ENCODE measurements around the gene CADPS2.
"Not testable (repeated sequence)": the region's sequence is repeated elsewhere in the genome, so short reads cannot be mapped to it uniquely, and the experiment has no call there.

The CADPS2 gene

DNA sequence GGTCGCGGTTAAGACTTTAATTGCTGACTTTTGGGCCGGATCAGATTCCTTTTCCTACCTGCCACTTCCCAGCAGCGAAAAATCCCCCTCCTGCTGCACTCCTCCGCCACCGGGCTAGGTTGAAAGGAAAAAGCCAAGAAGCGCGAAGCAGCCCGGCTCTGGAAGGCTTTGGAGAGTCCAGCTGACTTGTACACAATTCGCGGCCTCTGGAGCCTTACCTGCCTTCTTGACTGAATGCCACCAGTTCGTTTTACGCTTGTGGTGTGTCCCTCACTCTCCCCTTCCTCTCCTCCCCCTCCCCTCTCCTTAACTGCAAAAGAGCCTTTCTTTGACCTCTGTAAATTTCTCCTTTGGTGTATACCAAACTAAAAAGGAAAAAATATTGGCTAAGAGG, 579.0 kb downstream of the CADPS2 start:
- no peak for DNase-seq (ENCODE audit: low read depth)

DNA sequence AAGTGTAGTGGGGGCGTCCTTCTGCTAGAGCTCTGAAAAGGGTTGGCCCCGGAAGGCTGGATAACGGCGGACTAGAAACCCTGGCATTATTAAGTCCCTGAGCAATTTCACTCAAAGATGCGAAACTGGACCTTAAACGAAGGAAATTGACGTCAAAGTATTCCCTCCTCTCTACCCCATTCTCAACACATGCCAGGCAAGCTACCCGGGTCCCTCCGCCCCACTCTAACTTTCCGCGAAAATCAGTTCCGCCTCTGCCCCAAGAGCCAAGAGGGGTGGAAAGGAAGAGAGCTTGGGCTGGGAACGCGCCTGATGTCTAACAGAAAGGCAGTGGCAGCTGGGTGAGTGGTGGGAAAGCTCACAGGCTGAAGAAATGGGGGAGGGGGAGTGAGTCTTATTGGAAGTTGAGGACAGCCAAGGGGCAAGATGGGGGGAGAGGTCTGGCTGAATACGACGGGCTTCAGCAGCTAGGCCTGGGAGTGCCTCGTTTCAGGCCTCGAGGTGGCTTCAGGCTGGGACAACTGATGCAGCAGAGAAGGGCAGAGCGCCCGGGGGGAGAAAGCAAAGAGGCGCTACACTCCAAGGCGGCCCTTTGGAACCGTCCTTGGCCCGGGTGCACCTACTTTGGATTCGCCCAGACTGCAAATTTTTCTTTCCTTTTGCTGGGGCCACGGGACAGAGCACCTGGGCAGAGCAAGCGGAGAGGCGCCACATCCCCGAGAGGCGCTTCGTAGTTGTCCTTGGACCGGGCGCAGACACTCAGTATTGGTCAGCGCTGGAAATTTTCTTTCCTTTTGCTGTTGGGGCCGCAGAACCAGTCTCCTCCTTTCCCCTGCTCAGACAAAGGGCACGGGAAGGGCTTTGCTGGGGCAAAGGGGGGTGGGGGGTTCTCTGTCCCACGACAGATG, 579.7 kb downstream of the CADPS2 start:
- no peak for DNase-seq (ENCODE audit: low read depth)

DNA sequence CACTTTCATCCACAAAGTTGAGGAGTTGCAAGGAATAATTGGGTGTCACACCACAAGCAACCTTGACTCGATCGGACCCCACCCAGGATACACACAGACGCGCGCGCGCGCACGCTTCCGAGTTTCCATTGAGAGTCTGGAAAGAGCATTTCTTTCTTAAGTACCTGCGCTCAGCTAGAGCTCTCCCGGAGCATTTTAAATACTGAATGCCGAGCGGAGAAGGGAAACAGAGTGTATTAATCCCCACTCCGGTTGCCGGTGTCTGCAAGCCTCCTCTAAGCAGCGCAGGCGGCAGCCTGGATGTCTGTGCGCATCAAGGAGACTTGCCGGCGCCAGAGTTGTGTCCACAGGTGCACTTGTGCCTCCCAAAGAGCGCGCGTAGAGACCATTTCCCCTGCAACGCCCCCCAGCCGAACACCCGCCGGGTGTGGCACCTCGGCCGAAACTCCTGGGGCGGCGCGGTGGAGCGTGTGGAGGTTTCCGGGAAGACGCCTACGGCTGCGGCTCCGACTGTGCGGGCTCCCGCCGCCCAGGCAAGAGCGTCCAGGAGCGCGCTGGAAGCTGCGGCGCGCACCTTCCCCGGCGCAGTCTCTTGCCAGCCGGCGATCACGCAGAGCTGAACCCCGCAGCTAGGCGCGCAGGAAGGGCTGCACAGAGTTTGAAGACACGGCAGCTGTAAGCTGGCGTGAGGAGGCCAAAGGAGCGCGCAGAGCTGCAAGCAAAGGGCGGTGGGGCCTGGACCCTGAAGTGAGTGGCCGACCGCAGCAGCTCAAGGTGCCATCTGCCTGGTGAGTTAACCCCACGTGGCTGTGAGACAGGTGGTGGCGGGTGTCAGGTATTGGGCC, 580.6 kb downstream of the CADPS2 start:
- DNase-seq (ENCODE audit: low read depth), result no peak

DNA sequence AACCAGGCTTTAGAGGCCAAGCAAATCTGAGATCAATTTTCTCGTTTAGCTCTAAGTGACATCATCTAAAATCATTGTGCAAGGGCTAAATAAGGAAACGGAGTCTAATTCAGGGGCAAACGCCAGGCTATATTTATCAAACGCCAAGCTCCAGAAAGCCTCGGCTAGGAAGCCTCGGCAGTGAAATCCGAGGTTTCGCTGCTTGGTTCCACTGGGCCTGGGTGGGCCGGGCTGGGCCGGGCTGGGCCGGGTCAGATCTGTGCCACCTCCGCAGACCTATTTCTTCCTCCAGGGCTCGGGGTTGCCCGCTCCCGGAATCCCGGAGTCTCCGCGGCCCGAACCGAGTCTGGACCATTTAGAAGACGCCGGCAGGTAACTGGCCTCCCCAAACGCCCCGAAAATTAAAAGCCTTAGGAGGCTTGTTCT, 581.3 kb downstream of the CADPS2 start:
- no peak for DNase-seq (ENCODE audit: low read depth)

DNA sequence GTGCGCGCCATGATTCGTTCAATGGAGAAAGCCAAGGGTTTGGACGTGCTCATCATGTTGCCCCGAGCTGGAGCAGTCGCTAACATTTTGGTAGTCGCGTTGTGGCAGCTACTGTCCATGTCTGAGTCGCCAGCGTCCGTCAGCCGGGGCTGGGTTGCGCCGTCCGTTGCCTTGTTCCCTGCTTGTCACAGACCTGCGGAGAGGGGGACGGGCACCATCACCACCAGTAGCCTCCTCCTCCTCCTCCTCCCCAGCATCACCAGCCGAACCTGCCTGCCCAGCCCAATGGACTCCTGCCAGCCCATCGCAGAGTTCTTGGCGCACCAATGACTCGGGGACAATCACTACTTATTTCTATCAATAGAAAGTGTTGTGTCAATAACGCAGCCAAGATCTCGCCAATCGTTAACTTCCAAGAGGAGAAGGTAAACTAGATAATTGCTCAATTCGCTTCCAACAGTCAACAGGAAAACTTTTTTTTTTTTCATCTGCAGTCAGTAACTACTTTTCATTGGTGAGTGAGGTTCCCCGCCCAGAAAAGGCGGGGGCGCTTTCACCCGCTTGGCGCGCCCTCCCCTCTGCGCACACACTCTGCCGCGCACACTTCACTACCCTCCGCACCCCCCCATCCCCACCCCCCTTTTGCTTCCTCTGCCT, 581.8 kb downstream of the CADPS2 start, which contains the start of gene FEZF1:
Gene FEZF1, minus strand, starts transcription at position 432 of the 657 bp plus-strand sequence. Its CDS starts 313 bp downstream, at position 119.
- no peak for DNase-seq (ENCODE audit: low read depth)

DNA sequence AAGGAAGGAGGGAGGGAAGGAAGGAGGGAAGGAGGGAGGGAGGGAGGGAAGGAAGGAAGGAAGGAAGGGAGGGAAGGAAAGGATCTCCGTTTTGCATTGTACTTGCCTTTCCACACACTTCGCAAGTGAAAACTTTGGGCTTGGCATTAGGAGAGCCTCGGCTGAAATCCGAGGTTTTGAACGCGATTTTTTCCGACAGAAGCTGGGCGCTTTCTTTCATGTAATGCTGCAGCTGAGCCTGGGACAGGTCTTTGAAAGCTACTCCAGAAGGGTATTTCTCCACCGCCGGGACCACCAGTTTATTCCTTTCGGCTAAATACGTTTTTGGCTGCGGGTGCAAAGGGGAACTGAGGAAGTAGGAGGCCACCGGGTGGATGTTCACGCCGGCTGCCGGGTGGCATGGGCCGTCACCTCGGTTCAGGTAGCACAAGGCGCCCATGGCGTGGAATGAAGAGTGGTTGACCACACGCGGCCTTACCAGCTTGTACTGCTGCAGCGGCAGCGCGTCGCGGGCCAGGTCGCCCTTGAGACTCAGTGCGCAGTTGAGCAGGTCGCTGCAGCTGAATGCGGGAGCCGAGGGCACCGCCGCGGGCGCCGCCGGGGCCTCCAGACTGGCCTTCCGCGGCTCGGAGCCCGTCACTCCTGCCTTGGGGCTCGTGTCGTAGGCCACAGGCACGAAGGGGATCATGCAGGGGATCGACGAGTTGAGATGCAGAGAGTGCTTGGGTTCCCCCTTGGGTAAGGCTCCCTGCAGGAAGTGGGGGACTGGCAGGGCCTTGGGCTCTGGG, 582.5 kb downstream of the CADPS2 start:
- no peak for DNase-seq (ENCODE audit: low read depth)

DNA sequence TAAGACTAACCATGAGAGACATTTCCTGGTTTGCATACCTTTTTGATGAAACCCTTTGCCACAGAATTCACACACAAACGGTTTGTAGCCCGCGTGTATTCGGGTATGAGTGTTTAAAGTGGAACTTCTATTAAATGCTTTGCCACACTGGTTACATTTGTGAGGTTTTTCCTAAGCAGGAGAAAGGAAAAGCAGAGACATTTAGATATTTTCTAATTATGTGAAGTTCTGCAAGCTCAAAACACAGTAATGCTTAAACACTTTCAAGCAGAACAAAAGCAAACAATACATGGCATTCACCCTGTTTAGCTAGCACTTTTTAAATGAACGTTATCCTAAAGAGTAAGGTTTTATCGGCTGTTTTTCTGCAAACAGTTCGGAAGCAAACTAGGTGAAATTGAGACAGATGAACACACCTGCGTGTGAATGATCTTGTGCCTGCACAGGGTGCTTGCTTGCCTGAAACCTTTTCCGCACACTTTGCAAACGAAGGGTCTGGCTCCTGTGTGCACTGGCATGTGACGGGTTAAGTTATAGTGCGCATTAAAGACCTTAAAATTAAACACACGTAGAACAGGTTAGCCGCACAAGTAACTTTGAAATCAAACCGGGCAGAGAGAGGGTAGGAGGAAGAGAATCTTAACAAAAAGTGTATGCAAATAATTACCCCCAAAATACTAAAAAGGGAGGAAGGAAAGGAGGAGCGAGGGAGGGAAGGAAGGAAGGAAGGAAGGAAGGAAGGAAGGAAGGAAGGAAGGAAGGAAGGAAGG, 583.3 kb downstream of the CADPS2 start:
- DNase-seq (ENCODE audit: low read depth), result no peak

DNA sequence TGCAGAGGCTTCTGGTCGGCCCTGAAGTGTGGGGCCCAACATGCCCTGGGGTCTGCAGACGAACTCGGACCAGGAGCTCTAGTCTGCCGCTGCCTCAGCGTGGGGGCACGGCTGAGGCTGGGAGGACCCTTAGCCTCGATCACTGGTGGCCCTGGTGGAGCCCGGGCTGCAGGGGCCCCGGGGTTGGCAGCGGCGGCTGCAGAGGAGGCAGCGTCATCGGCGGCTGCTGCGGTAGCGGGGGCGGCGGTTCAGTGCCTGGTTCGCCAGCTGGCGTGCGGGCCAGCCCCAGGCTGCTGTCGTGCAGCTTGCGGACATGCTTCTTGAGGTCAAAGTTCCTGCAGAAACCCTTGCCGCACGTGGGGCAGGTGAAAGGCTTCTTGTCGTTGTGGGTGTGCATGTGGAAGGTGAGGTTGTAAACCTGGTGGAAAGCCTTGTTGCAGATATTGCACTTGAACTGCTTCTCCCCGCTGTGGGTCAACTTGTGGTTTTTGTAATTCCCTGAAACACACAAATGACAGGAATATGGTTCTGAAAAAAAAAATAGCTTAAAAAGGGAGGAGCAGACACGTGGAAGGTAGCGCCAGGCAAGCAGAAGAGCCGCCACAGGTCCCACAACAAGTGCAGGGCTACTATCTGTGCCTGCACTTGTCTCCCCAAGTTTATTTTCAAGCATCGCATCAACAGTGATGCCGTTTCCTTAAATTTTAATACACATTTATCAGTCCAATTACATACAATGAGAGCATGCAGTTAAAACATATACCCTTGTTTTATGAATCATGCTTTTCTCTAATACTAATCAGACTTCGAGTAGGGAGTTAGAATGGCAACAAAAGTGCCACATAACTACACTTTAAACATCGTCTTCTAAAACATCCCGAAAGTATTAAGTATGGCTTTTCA, 584.2 kb downstream of the CADPS2 start:
- no peak for DNase-seq (ENCODE audit: low read depth)

DNA sequence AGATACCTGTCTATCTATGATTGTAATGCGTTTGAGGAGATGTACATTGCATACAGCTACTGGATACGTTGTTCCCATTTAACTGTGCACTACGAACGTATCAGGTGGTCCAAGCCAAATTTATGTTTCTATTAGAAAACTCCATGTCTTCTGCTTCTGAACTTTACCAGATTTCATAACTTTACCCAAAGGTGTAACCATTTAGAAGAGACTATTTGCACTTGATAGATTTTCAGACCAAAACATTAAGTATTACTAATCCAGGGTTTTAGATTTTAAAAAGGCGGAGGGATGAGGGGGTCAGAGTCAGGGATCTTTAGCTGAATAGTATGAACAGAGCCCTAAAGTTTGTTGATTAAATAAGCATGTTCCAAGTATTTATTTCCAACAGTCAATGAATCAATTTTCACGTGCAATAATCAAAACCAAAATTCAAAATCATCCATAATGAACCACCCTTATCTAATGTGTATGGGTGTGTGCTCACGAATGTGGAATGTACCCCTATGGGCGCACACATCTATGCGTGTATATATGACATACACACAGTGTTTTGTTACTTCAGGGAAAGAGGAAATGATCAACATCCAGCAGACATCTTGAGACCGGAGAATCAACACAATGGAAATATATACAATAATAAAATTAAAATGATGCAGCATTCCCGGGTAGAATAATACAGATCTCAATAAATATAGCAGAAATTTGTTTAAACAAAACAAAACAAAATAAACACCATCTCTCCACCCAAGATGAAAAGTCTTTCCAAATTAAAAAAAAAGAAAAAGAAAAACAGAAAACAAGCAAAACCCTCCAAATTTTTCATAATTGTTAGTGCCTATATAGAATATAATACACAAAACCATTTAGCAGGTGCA, 585.1 kb downstream of the CADPS2 start:
- DNase-seq (ENCODE audit: low read depth), result no peak

DNA sequence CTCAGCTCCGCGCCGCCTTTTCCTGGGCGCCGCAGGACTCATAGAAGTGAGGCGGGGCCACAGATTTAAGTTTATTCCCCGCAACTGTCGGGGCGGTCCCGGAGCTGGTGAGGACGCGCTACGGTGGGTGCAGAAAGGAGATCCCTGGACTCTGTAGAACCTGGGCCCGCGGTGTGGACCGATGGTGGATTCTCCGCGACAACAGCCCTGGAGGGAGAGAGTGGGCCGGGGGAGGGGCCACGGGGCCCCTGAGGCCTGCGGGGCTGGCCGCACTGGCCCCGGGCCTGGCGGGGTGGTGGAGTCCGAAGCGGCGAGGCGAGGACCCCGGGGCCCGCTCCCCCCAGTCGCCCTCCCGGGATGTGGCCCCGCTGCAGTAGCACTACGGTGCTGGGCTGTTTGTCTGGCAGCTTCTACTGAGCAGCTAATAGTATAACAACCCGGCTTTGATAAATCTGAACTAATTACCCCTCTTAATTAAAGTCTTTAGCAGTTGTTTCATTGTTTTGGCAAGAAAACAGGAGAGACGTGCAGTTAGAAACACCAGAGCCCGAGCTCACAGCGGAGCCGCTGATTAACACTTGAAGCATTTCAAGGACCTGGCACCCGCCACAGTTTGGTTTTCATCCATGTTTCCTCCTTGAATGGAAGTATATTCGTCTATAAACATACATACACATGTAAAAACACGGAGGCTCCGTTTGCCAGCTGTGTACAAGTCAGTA, 585.9 kb downstream of the CADPS2 start:
- DNase-seq (ENCODE audit: low read depth), result no peak

DNA sequence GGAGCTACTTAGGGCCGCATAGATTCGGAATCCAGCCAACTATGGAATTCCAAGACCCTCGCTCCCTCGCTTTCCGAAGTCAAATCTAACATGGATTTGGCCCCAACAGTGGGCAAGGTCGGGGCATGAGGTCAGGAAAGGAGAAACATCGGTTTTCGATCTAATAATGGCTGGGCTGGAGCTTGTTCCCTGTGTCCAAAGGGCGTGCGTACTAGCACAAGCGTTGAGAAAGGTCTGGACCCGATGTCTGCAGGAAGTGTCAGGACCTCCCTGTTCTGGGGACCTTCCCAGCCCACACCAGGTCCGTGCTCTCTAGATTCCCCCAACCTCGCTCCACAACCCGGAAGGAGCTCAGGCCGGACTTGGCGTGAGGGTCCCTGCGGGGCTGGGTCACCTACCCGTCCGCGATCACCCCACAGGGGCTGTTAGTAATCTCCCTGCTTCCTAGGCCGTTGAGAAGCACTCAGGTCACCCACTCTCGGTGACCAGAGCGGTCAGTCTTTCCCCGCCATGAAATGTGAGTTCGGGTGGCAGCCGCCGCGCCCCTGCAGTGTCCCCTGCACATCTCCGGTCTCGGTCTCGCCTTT, 586.5 kb downstream of the CADPS2 start:
- DNase-seq (ENCODE audit: low read depth), result no peak

DNA sequence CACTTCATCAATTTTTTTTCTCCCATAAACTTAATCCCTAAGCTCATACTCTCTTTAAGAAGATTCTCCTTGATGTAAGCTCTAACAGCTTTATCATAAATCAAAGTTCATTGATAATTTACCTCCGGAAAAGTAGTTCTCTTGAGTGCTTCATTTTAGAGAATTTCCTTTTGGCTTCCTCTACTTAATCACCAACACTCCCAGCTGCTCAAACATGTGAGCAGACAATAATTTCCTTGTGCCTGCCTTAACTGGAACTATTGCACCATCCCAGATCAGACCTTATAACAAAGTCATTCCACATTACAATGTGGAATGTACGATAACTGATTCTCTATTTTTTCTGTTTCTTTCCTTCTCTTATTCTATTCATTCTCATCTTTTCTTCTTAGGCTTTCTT, 587.6 kb downstream of the CADPS2 start:
- no peak for DNase-seq (ENCODE audit: low read depth)

DNA sequence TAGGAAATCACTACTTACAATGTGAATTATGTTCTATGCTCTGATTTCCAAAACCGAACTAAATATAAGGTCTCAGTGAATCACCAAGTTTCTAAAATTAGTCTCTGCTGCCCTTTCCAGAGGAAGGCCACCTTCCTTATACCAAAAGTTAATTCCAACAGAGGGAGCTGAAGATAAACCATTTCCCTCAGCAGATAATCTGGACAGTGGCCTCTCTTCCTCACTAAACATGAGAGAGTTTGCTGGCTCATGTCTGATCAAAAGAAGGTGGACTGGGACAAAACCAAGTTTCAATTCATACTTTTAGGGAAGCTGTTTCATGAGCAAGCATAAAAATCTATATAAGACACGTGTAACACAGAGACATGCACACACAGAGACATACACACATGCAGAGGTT, 588.1 kb downstream of the CADPS2 start:
- no peak for DNase-seq (ENCODE audit: low read depth)

DNA sequence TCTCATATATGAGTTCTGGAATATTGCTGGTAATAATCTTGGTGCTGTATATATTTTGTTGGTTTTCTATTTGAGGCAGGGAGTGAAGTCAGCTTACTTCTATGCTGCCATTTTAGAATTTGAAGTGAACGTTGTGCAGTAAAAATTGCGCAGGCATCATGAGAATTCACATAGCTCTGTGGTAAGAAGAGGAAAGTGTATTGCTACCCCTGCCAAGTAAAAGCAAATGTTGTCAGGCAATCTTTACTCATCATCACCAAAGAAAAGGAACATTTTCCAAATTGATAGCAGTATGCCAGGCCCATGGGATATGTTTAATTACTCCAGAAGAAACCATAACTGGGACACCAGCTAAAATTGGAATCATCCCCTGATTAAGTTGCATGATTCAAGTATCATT, 595.1 kb downstream of the CADPS2 start:
- no peak for DNase-seq (ENCODE audit: low read depth)

DNA sequence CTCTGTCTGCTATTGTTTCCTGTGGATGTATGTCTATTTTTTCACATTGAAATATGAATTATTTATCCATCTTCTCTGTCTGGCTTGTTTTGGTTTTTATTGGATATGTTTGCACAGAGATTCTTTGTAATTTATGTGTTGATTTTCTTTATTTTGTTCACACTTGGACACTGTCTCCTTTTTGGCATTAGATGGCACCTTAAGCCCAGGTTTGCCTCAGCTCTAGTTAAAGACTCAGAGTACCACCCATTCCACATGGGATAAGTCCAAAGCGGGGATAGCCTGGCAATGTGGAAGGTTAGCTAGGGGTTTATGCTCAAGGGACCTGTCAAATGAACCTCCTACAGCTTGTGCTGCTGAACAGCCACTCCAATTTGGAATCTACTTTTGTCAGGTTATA, 595.8 kb downstream of the CADPS2 start:
- DNase-seq (ENCODE audit: low read depth), result no peak

DNA sequence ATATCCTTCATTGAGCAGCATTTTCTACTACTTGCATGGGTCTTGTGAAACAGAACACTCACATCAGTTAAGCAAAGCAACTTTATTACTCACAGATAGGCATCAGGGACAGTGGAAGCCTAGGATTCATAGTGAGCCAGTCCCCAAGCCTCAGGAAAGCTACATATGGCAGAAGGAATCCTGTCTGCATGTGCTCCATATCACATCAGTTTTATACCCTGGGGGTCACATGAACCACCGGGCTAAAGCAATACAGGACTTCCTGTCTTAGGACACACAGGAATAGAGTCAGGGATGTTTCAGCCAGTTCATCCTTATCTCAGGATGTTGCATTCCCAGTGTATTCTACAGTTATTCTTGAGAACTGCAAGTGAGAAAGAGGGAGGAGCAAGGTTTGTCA, 596.8 kb downstream of the CADPS2 start:
- DNase-seq (ENCODE audit: low read depth), result no peak

DNA sequence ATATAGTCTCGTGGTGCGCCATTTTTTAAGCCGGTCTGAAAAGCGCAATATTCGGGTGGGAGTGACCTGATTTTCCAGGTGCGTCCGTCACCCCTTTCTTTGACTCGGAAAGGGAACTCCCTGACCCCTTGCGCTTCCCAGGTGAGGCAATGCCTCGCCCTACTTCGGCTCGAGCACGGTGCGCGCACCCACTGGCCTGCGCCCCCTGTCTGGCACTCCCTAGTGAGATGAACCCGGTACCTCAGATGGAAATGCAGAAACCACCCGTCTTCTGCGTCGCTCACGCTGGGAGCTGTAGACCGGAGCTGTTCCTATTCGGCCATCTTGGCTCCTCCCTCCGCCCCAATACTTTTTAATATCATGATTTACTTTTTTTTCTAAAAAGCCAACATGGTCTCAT, 601.7 kb downstream of the CADPS2 start:
- DNase-seq (ENCODE audit: low read depth), result not testable (repeated sequence)

DNA sequence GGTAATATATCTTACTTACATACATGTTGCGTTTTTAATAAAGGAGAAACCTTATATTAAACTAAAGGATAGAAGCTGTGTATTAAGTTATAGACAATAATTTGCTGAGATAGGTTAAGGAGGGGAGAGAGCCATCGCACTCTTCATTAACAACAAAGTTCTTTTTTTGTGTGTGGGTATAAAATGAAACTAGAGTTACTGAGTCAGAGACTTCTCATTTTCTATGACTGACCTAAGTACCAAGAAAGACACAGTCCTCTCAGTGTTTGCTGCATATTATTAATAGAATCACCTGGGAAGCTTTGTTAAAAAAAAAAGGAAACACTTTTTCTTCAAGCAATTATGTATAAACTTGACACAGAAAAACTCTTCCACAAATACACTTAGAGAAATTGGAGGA, 613.1 kb downstream of the CADPS2 start:
- DNase-seq (ENCODE audit: low read depth), result no peak

Data from GM04504 (cell line).